Uterus (tissue), 4 donors: Measurements from ENCODE around the gene ROCK2. TPM values are rescaled to one million over a fixed set of nuclear protein-coding genes. Genes with fewer than 3 reads are reported as not detected.

Experiments
- DNase-seq, 2 donors: peaks; one replicate each; pipeline ENCODE4 v3.0.0-alpha.2; 2019 to 2020
- H3K27ac ChIP-seq, 2 donors: fragments of 200-600 bp; sonication (generic); 1 replicate in 1 of 2; 2 replicates in 1 of 2; pipeline ENCODE4 v1.5.1; 2016 to 2018
- H3K27me3 ChIP-seq, 2 donors: fragments of 200-600 bp; sonication (generic); one replicate each; pipeline ENCODE4 v1.5.1; 2018 to 2019; ENCODE audit warnings: control low read depth in 1 of 2
- H3K36me3 ChIP-seq, 2 donors: fragments of 200-600 bp; sonication (generic); one replicate each; pipeline ENCODE4 v1.5.1; 2019; ENCODE audit warnings: control low read depth in 1 of 2
- H3K4me1 ChIP-seq, 2 donors: fragments of 200-600 bp; sonication (generic); one replicate each; pipeline ENCODE4 v1.5.1; 2018 to 2019; ENCODE audit warnings: control low read depth in 1 of 2
- H3K4me3 ChIP-seq, 2 donors: fragments of 200-600 bp; sonication (generic); 1 replicate in 1 of 2; 2 replicates in 1 of 2; pipeline ENCODE4 v1.5.1; 2018 to 2019; ENCODE audit warnings: mild to moderate bottlenecking in 1 of 2
- H3K9me3 ChIP-seq, 2 donors: fragments of 200-600 bp; sonication (generic); one replicate each; pipeline ENCODE4 v1.5.1; 2019; ENCODE audit warnings: control low read depth in 1 of 2
- POLR2A ChIP-seq, 2 donors: fragments of 450-650 bp; IDR thresholded peaks; one replicate each; pipeline ENCODE4 v1.6.1; 2016; ENCODE audit warnings: antibody characterized with exemption in 2 of 2, mild to moderate bottlenecking in 1 of 2, moderate library complexity in 1 of 2
- intact Hi-C: fragments of 100-400 bp; cut with DNase I; formaldehyde crosslinking; loops from one replicate; pipeline ENCODE4 v1.15.1; 2023; ENCODE audit warnings: low total_unique reads
- total RNA-seq, 4 donors: library from RNA; depleted of rRNA in 3 of 4; stranded (reverse); fragments of >200 nt in 3 of 4; gene quantifications; one replicate each; pipeline versions ENCODE4 v1.1.0 to v1.2.4, GENCODE V29; 2014 to 2023
- TF ChIP-seq, protein P1 (sequence below), 4 experiments: fragments of 200-600 bp in 2 of 4; fragments of 450-650 bp in 2 of 4; sonication (generic) in 2 of 4; IDR thresholded peaks; one replicate each; pipeline ENCODE4 v1.5.1; 2016 to 2019; ENCODE audit warnings: antibody characterized with exemption in 4 of 4, mild to moderate bottlenecking in 2 of 4, moderate library complexity in 1 of 4
- donor health status: DM: yes; HTN: yes; CAD: no.

The ROCK2 gene
- total RNA-seq, 4 donors from 2014 or later = 78.5 to 143 (median 122) TPM

DNA sequence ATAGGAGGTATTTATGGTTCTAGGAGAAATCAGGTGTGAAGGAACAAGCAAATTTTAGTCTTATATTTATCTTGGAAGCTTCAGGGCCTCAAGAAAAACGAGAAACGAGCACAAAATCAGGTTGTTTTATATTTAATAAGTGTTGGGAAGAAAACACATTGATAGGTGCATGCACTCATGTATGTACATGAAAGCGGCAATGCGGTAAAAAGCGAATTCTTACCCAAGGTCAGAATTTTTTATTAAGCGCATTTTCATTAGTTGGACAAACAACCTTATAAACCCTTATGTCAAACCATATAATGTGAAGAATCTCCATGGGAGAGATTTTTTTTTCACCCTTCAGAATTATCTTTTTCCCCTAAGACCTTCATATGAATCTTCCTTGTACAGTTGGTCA lies 163.8 kb downstream of the ROCK2 start:
- TF ChIP-seq POLR2A (IDR thresholded peaks at IDR 0.05) = no peak
- TF ChIP-seq, protein P1, sequence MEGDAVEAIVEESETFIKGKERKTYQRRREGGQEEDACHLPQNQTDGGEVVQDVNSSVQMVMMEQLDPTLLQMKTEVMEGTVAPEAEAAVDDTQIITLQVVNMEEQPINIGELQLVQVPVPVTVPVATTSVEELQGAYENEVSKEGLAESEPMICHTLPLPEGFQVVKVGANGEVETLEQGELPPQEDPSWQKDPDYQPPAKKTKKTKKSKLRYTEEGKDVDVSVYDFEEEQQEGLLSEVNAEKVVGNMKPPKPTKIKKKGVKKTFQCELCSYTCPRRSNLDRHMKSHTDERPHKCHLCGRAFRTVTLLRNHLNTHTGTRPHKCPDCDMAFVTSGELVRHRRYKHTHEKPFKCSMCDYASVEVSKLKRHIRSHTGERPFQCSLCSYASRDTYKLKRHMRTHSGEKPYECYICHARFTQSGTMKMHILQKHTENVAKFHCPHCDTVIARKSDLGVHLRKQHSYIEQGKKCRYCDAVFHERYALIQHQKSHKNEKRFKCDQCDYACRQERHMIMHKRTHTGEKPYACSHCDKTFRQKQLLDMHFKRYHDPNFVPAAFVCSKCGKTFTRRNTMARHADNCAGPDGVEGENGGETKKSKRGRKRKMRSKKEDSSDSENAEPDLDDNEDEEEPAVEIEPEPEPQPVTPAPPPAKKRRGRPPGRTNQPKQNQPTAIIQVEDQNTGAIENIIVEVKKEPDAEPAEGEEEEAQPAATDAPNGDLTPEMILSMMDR (IDR thresholded peaks at IDR 0.05) = no peak
- H3K9me3 ChIP-seq = no peaks in the 10 kb centered on the region
- DNase-seq = no peak
- H3K4me3 ChIP-seq = no peak overlapping the region
- H3K4me1 ChIP-seq = no peaks in the 10 kb centered on the region
- H3K27ac ChIP-seq = no peak overlapping the region
- intact Hi-C loops = no loop called here
- H3K36me3 ChIP-seq = no peaks in the 10 kb centered on the region
- H3K27me3 ChIP-seq = no peaks in the 10 kb centered on the region

GRCh38 chr2:11179899-11180298 lies 164.5 kb downstream of the ROCK2 start:
- intact Hi-C loops = no loop called here
- Histone ChIP-seq H3K36me3 (no peaks in the 10 kb centered on the region), H3K4me3 (no peak overlapping the region), H3K4me1 (no peaks in the 10 kb centered on the region), H3K9me3 (no peaks in the 10 kb centered on the region), H3K27me3 (no peaks in the 10 kb centered on the region), H3K27ac (no peak overlapping the region)
- DNase-seq = no peak
- TF ChIP-seq, protein P1 (IDR thresholded peaks at IDR 0.05) = no peak
- no peak for TF ChIP-seq POLR2A (IDR thresholded peaks at IDR 0.05)

- TF ChIP-seq, protein P1 (IDR thresholded peaks at IDR 0.05) = no peak
- TF ChIP-seq POLR2A (IDR thresholded peaks at IDR 0.05) = no peak
- no peak overlapping the region for H3K4me3 ChIP-seq
- H3K4me1 ChIP-seq = no peaks in the 10 kb centered on the region
- H3K36me3 ChIP-seq = no peaks in the 10 kb centered on the region
- no peak for DNase-seq
- H3K9me3 ChIP-seq = no peaks in the 10 kb centered on the region
- H3K27me3 ChIP-seq = no peaks in the 10 kb centered on the region
- no peak overlapping the region for H3K27ac ChIP-seq
- intact Hi-C loops = no loop called here
These were observed 165.2 kb downstream of the ROCK2 start for GRCh38 chr2:11179196-11179595.

GRCh38 chr2:11177871-11178690 lies 166.4 kb downstream of the ROCK2 start:
- Histone ChIP-seq H3K27ac (no peak overlapping the region), H3K27me3 (no peaks in the 10 kb centered on the region), H3K4me1 (no peaks in the 10 kb centered on the region), H3K36me3 (no peaks in the 10 kb centered on the region), H3K4me3 (no peak overlapping the region), H3K9me3 (no peaks in the 10 kb centered on the region)
- TF ChIP-seq POLR2A (IDR thresholded peaks at IDR 0.05) = no peak
- TF ChIP-seq, protein P1 (IDR thresholded peaks at IDR 0.05) = no peak
- intact Hi-C loops = no loop called here
- no peak for DNase-seq

DNA sequence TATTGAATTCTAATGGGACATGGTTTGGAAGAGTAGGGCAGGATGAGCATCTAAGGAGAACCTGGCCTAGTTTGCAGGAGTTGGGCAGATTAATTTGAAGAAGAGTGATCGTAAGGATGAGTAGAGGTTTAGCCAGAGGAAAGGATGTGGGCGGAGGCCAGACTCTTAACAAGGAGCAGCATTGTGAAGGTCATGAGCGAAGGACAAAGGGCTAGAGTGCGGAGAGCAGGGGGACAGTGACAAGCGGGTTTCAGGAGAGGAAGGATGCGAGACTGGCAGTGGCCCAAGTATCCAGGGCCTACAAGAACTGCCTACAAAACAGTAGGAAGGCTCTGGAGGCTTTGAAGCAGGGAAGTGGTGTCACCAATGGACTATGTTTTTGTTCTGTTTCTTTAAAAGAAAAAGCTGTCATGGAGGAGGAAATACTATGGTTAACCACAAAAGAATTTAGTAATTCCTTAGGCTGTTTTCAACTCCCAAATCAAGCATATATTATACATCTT lies 169.1 kb downstream of the ROCK2 start:
- Histone ChIP-seq H3K27ac (no peak overlapping the region), H3K4me3 (no peak overlapping the region), H3K4me1 (no peaks in the 10 kb centered on the region), H3K9me3 (no peaks in the 10 kb centered on the region), H3K27me3 (no peaks in the 10 kb centered on the region), H3K36me3 (no peaks in the 10 kb centered on the region)
- intact Hi-C loops = no loop called here
- DNase-seq = no peak
- TF ChIP-seq POLR2A (IDR thresholded peaks at IDR 0.05) = no peak
- TF ChIP-seq, protein P1 (IDR thresholded peaks at IDR 0.05) = no peak
